SK-N-SH (cell line): ENCODE results near the gene PCDHB16.

Experiments used
- CTCF ChIP-seq: fragments of 200-600 bp; sonication (generic); IDR thresholded peaks from 2 replicates; pipeline ENCODE4 v1.6.1; 2017; ENCODE audit warnings: antibody characterized with exemption, mild to moderate bottlenecking, moderate library complexity
- USF2 ChIP-seq: fragments of 150-350 bp; IDR thresholded peaks from 2 replicates; pipeline ENCODE4 v1.6.1; 2017; ENCODE audit warnings: antibody characterized with exemption, low read length, low read depth, borderline replicate concordance
- YY1 ChIP-seq: IDR thresholded peaks from 2 replicates; pipeline ENCODE4 v1.4.0; 2012; ENCODE audit warnings: low read depth, mild to moderate bottlenecking

DNA sequence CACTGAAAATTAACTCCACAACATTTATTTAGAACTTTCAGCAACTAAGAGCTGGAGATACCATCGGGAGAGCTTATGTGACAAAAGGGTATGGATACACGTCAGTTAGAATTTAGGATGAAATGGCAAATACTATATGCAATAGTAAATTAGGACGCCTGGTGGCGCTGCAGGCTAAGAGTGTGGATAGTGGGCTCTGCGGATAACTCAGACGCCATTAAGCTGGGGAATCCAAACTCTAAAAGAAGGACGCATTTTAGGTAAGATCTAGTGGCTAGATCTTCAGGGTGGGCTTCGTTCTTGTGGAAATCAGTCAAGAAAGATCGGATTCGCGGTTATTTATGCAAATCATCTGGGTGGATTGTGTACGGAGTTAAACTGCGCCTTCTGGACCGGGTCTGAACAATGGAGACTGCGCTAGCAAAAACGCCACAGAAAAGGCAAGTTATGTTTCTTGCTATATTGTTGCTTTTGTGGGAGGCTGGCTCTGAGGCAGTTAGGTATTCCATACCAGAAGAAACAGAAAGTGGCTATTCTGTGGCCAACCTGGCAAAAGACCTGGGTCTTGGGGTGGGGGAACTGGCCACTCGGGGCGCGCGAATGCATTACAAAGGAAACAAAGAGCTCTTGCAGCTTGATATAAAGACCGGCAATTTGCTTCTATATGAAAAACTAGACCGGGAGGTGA is 47.0 kb upstream of the PCDHB16 start, which contains the start of gene PCDHB5:
- TF ChIP-seq CTCF (peak; percentile 36), USF2 (no peak), YY1 (no peak)
